Neural cell (in vitro differentiated cells): ENCODE results near the gene DMTF1.

Experiments used
- EP300 ChIP-seq: fragments of 450-650 bp; conservative IDR thresholded peaks from 2 replicates; pipeline ENCODE4 v1.6.1; 2014; ENCODE audit warnings: antibody characterized with exemption, mild to moderate bottlenecking, moderate library complexity; ENCODE audit not compliant: poor library complexity, severe bottlenecking
- EZH2 ChIP-seq: fragments of 200-600, 300-800 bp; shearing (Covaris generic), sonication (generic); IDR thresholded peaks from 2 replicates; pipeline ENCODE4 v1.6.1; 2014; ENCODE audit warnings: antibody characterized with exemption, low read length, borderline replicate concordance, mild to moderate bottlenecking; ENCODE audit not compliant: insufficient read depth, poor library complexity, severe bottlenecking
- POLR2AphosphoS5 ChIP-seq: IDR thresholded peaks from 2 replicates; pipeline ENCODE4 v1.6.1; 2012

- TF ChIP-seq EP300 (no peak), EZH2 (no peak), POLR2AphosphoS5 (no peak)
These were observed 40.7 kb downstream of the DMTF1 start for GRCh38 chr7:87192784-87193487.
